ENCODE results near the gene KATNBL1.

DNA sequence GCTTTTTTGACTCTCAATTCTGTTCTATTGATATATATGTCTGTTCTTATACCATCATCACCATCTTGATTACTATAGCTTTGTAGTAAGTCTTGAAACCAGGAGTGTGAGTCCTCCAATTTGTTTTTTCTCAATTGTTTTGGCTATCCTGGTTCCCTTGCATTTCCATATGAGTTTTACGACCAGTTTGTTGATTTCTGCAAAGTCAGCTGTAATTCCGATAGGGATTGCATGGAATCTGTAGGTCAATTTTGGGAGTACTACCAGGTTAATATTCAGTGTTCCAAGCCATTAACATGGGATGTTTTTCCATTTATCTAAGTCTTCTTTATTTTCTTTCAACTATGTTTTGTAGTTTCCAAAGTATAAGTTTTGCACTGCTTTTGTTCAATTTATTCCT, 81.0 kb downstream of the KATNBL1 start:
- TF ChIP-seq, protein P1, sequence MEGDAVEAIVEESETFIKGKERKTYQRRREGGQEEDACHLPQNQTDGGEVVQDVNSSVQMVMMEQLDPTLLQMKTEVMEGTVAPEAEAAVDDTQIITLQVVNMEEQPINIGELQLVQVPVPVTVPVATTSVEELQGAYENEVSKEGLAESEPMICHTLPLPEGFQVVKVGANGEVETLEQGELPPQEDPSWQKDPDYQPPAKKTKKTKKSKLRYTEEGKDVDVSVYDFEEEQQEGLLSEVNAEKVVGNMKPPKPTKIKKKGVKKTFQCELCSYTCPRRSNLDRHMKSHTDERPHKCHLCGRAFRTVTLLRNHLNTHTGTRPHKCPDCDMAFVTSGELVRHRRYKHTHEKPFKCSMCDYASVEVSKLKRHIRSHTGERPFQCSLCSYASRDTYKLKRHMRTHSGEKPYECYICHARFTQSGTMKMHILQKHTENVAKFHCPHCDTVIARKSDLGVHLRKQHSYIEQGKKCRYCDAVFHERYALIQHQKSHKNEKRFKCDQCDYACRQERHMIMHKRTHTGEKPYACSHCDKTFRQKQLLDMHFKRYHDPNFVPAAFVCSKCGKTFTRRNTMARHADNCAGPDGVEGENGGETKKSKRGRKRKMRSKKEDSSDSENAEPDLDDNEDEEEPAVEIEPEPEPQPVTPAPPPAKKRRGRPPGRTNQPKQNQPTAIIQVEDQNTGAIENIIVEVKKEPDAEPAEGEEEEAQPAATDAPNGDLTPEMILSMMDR (IDR thresholded peaks at IDR 0.05), result no peak
- no peak for TF ChIP-seq POLR2A (IDR thresholded peaks at IDR 0.05)

Measured in esophagus squamous epithelium (tissue), 4 donors.